Measurements from ENCODE around the gene CDK8.

Gene CDK8

DNA sequence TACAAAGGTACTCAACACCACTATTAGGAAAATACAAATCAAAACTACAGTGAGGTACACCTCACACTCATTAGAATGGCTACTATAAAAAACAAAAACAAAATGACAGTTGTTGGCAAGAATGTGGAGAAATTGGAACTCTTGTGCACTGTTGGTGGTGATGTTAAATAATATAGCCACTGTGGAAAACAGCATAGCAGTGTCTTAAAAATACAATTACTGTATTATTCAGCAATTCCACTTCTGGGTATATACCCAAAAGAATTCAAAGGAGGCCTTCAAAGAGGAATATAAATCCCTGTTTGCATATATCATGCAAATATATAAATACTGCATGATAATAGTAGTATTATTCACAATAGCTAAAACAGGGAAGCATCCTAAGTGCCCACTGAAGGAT, 66.8 kb downstream of the CDK8 start:
- no peak for DNase-seq

DNA sequence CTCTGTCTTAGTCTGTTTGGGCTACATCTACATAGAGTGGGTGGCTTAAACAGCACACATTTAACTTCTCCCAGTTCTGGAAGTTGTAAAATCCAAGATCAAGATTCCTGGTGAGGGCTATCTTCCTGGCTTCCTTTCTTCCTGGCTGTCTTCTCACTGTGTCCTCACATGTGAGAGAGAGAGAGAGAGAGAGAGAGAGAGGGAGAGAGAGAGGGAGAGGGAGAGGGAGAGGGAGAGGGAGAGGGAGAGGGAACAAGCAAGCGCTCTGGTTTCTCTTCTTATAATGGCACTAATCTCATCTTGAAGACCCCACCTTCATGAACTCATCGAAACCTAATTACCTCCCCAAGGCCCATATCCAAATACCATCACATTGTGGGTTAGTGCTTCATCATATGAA, 69.2 kb downstream of the CDK8 start:
- DNase-seq = no peak

DNA sequence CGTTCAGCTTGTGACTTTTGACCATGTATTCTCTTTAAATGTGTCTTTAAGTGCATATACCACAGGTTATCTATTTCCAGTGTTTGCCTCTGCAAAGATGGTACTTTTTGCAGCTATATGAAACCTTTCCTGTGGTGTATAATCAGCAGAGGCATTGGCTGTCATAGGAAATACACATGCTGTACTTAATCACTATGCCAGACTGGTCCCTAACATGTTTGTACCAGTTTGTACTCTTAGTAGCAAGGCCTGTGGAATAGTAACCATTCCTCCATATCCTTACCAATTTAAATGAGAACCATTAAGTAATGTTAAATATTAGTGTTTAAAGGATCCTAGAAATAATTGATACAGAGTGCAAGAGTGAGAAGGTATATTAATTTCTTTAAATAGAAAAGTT, 69.8 kb downstream of the CDK8 start:
- DNase-seq = no peak

DNA sequence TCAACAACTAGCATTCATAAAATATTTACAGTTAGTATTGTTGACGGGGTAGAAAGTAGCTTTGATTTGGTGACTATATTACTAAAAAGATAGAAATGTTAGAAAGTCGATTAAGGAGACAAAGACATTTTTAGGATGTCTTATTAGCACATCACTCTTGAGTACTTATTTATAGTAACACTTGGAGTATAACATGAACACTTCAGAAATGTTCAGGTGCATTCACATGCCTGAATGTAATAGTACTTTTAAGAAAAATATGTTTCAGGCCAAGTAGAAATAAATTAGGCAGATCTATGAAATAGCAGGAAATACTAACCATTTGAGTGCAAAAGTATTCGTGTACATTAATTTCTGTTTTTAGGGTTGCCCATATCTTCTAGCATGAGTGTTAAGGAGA, 70.4 kb downstream of the CDK8 start:
- no peak for DNase-seq

DNA sequence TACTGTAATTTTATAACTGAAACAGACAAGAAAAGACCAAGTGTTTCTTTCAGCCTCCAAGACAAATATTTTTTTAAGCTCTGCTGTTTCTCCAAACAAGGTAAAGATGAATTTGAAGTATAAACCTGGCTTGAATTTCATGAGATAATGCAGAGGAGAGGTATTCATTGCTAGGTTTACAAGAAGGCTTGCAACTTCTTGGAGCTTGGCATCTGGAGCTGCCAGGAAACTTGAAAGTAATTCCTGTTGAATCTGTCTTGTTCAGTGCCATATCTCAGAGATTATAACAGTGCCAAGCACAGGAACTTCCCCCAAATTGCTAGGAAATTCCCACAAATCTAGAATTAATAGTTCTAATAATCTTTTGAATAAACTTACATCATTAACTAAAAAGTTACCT, 70.9 kb downstream of the CDK8 start:
- no peak for DNase-seq

DNA sequence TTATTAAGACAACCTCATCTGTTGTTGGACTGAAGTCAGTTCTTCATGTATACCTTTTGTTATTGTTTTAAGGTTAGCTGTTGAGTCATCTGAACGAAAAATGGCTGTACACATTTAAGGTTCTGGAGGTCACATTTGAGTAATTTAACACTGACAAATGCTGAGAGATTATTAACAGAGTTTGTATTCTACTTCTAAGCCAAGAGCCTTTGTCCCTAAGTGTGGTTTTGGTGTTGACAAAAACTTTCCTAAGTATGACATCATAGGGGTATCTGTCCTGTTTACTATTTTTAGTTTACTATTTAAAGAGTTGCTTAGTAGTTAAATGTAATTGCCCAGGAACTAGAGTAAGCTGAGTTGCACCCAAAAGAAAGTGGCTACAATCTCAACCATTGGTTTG, 71.9 kb downstream of the CDK8 start:
- DNase-seq = no peak

DNA sequence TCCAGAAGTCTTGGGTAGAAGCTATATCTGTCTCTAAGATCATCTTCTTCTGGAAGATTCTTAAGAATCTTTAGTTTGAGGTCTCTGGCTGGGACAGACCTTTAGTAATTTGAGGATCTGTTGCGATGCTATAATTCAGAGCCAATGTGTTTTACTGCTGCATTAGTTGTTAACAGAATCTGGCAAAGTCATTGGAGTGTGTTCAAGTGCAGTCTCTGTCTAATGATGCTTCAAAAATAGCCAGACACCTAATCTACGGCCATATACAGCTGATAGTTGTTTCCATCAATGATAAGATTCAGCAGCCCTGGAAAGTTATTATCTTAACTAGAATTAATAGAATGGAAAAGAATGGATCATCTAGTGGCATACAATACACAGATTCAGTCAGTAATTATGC, 72.6 kb downstream of the CDK8 start:
- no peak for DNase-seq

DNA sequence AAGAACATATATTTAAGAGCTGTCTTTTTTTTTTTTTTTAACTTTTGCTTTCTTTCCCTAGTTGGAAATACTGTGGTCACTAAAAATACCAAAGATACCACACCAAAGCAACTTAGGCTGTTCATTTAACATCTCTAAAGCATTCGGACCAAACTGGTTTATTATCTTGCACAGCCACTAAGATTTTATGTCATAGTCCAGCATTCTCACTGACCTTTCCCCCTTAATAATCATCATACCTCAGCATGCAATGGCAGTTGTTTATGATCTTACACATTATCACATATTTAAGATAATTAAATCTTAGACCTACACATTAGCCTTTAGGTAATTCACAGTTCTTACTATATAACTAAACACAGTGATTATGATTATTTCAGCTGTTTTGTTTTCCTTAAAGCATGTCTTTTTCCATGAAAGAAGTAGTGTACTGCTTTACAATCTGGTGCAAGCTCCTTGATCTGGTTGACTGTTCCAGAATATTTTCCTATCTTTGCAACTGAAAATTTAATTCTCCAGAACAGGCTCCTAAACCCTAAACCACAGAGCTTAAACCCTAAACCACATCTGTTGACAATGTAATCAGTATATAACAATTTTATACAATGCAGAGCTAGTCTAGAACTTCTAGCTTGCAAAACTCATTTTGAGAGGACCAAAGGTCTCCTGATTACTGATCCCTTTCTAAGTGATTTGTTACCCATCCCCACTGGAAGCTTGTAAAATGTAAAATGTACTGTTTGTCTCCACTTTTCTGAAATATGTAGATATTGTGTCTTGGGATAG, 74.2 kb downstream of the CDK8 start:
- no peak for DNase-seq

DNA sequence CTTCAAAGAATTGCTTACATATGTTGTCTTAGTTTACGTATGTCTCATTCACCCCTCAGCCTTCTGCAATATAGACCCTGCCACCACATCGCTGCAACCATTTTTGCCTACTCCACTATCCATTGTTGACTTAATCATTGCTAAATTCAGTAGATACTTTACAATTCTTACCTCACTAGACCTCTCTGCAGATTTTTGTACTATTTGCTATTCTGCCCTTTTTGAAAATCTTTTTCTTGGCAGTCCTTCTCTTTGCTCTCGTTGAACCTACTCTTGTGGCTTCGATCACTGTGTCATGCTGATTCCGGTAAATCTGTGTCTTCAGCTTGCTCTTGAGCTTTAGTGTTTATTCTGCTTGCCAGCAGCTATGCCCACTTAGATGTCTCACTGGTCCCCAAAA, 81.2 kb downstream of the CDK8 start:
- no peak for DNase-seq

DNA sequence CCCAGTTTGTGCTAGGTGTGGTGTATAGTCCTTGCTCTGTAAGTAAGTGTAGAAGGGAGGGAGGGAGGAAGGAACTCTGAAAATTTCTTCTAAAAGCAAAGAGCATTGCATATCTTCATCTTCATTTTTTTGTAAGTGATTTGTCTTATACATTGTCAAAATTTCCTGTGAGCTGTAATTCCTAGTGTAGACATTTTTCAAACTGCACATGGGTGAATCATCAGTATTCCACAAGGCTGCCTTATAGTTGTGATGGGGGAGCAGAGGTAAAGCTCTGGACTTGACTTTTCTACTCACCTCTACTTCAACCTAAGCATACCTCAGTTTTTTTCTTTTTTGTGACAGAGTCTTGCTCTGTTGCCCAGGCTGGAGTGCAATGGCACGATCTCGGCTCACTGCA, 86.9 kb downstream of the CDK8 start:
- DNase-seq = no peak

DNA sequence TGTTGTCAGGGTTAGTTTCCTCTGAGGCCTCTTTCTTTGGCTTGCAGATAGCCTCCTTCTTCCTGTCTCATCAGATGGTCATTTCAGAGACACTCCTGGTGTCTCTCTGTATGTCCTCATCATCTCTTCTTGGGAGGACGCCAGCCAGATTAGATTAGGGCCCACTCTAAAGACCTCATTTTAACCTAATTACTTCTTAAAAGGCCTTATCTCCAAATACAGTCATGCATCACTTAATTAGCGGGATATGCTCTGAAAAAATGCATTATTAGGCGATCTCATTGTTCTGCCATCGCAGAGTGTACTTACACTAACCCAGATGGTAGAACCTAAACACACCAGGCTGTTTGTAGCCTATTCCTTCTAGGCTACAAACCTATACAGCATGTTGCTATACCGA, 89.0 kb downstream of the CDK8 start:
- no peak for DNase-seq

DNA sequence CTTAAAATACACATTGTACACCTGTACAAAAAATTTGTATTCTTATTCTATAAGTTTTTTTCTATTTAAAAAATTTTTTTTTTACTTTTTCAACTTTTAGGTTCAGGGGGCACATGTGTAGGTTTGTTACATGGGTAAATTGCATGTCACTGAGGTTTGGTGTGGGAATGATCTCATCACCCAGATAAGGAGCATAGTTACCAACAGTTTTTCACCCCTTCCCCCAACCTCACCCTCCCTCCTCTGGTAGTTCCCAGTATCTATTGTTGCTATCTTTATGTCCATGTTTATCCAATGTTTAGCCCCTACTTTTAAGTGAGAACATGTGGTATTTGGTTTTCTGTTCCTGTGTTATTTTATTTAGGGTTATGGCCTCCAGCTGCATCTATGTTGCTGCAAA, 89.9 kb downstream of the CDK8 start:
- no peak for DNase-seq

DNA sequence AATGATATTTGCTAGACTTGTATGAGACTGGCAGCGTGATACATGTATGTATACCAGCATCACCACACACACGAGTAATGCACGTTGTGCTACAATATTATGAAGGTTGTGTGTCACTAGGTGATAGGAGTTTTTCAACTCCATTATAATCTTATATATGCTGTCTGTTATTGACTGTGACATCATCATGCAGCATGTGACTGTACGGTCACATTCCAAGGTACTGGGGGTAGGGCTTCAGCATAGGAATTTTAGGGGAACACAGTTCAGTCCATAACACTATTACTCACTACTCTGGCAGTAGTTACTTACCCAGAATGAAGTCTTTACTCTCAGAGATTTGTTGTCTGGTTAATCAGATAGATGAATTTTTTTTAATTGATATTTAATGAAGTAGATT, 91.1 kb downstream of the CDK8 start:
- no peak for DNase-seq

DNA sequence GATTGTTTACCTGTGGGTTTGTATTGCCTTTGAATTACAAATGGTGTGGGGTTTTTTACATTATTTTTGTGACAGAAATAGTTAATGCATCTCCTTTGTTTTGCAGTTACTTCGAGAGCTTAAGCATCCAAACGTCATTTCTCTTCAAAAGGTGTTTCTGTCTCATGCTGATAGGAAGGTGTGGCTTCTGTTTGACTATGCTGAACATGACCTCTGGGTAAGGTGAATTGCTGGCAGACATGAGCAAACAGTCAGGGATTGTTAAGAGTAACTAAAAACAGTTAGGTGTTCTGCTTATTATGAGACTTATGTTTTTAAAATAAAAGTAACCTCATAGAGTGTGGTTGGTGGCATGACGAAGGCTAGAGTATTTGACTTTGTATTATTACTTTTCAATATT, 95.0 kb downstream of the CDK8 start:
- DNase-seq = no peak

DNA sequence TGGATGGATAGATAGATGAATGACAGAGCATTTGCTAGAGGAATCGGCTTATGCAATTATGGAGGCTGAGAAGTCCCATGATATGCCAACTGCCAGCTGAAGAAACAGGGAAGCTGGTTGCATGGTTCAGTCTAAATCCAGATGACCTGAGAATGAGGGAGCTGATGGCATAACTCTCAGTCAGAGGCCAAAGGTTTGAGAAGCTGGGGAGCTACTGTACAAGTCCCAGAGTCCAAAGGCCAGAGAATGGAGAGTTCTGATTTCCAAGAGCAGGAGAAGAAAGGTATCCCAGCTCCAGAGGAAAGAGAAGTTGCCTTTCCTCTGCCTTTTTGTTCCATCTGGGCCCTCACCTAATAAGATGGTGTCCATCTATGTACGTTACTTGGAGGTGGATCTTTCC, 108.3 kb downstream of the CDK8 start:
- DNase-seq = no peak

DNA sequence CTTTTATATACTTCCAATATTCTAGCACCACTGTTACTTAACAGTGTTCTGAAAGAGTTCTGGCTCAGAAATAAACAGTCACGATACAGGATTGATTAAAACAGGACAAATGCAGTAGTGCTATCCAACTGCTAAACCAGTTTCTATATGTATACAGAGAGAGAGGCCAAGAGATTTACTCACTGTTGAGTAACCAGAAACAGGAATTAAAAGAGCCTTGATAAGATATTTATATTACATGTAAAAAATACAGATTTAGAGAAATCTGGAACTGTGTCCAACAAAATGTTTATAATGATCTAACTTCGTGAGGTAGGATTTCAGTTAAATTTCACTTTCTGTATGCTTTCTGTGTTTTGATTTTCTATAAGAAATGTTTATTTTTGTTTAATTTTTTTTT, 116.6 kb downstream of the CDK8 start:
- DNase-seq = no peak

DNA sequence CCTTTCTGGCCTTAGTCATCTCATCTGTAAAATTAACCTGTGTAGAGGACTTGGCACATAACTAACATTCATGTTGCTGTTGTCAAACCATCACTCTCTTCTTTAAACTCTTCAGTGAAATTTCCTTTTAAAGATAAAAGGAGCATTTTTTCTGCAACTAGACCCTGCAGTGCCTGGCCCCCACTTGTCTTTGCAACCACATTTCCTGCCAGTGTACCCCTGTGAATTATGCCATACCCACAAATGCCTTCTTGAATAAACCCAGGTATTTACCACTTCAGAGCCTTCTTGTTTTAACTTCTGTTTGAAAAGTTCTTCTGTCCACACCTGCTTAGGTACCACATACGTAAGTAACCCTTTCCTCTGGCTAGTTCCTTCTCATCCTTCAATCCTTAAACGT, 118.8 kb downstream of the CDK8 start:
- DNase-seq = no peak

DNA sequence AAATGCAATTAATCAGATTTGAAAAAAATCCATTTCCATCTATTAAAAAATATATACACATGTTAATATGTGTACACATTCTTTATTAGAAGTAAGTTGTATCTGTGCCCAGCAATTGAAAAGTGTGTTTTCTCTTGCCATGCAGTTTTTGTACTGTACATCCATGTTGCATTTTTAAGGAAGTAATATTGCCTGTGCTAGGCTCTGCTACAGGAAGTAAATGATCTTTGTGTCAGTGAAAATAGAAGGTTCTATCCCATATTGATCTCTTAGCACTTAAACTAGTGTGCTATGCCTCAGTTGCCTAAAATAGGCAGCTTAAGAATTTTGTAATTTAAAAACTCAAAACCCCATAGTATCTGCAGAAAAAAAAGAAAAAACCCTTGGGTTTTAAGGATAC, 122.5 kb downstream of the CDK8 start:
- DNase-seq = peak in 2 of 4 experiments; percentile 22 to 45

DNA sequence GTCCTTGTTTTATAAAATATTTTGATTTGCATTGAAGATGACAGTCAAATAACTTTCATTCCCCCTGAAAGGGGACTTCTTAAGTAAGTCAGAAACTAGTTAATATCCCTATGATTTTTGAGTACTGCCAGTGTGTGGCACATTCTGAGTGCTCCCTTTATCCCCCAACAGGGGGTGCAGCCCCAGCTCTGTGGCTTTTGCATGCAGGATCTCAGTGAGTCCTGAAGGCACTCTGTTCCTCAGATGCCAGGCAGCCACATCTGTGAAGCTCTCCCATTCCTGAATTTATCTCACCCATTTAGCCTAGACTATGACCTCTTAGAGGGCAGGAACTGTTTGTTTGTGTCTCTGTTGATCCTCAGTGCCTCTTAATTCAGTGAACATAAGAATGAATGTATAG, 123.1 kb downstream of the CDK8 start:
- peak in 3 of 4 experiments; percentile 3 to 23 (median 16) for DNase-seq

DNA sequence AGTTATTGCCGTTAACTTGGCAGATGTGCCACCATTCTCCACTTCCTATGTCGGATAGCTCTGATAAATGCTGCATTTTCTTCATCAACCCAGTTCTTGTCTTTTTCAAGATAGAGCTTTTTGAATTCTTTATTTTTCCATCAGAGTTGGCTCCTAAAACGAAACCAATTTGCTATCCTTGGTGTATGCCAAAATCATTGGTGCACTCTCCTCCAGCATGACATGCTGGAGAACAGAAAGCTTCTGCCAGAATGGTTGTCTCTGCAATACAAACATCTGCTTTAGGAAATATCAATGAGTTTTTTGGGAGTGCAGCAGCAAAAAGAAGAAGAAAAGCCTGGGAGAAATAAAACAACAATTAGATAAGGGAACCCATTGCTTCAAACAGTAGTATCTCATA, 124.2 kb downstream of the CDK8 start:
- DNase-seq = no peak

DNA sequence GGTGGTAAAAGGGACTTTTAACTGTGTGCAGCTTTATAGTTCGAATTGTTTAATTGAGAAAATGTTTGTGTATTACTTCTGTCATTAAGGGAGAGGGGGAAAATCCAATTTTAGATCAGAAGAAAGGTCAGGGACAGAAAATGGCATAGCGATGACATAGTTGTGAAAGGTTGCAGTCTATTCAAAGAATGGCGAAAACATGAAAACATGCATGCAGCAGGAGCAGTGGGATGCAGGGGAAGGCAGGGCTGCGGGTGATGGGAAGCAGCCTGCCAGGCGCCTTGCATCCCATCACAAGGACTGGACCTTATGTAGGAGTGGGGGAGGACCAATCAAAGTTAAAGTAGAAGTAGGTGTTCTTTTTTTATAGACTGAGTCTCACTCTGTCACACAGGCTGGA, 125.9 kb downstream of the CDK8 start:
- DNase-seq = no peak

DNA sequence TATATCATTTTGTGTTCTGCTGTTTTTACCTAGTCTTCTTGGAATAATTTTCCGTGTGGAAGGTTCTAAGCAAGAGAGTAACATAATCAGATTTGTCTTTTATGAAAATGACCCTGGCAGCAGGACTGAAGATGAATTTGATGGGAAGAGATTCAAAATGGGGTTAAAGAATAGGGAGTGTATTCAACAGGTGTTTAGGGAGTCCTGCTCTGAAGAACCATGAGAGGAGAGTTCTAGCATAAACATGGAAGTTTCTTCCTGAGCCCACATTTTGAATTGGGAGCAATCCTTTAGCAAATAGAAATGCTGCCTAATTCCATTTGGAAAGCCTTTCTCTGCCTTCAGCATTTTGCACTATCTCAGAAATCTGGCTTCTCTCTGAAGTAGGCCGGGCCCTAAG, 127.0 kb downstream of the CDK8 start:
- no peak for DNase-seq

DNA sequence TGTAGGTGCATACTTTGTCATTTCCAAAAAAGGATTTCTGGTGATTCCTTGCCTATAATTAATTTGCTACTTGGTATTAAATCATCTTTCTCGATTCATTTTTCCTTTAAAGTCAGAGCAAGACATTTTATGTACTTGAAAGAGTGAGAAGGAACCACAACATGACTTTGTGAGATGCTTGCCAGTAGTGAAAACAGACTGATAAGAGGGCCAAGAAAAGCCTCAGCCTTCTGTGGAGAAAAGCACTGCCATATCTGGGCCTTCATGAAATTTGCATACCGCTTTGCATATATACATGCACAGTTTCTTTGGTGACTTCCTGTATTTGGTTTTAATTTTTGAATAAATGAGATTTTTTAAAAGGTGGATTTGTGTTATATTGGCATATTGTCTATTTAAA, 128.4 kb downstream of the CDK8 start:
- DNase-seq = no peak

DNA sequence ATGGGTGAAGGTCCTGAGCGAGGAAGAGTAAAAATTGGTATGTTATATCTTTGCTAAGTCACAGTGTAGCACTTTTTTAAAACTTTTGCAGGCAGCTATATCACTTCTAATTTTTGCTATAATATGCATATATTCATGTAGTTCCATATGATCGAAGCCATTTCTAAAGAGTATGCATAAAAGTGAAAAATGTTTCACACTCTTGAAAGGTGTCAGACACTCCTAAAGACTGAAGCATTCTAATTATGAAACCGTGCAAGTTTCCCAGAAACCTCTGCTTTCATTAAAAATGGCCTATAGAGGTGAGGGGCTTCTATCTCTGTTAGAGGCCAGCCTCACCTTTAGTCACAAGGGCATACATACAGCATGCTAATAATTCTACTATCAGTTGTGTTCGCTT, 128.9 kb downstream of the CDK8 start:
- DNase-seq = no peak

DNA sequence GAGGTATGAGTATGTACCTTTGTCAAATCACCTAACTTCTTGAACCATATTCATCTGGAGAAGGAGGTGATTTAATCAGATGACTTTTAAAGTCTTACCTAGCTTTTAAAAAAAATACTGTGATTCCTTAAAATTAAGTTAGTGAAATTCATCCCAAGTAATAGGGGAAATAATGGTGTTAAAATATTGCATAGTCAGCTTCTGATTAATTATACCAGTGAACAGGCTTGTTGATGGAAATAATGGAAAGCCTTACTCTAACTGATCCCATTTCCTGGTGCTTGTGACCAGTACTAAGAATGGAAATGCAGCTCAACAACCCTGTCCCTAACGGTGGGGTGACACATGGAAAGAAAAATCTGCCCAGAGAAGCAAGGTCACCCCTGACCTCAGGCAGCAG, 130.7 kb downstream of the CDK8 start:
- DNase-seq = no peak

All from suppressor macrophage (primary cell).